T-helper 1 cell treated with Interleukin-12 subunit alpha and Interleukin-12 subunit beta and Interleukin-4 antibody, amounts not matched to agents 30 ng/mL and 1 ng/mL, for 36 hours (primary cell): ENCODE measurements around the gene FAM98A. TPM values are rescaled to one million over a fixed set of nuclear protein-coding genes. Genes with fewer than 3 reads are reported as not detected.

Source experiments
- intact Hi-C: fragments of 100-400 bp; cut with micrococcal nuclease; formaldehyde crosslinking; loops from one replicate; pipeline ENCODE4 v1.15.1; 2024
- total RNA-seq: library from RNA; stranded (reverse); gene quantifications from 2 replicates; pipeline ENCODE4 v1.2.3, GENCODE V29; 2022

The FAM98A gene
- total RNA-seq, 1 donor from 2014 or later = 38.2 TPM

- intact Hi-C loops = loop anchor here (1.0 to 5.0 kb wide), 12 partner anchors 15 to 1586 kb away; partner anchors contain the start of genes LTBP1, MEMO1, RASGRP3 and SLC30A6
These were observed 431 bp downstream of the FAM98A start for GRCh38 chr2:33598561-33599174.

DNA sequence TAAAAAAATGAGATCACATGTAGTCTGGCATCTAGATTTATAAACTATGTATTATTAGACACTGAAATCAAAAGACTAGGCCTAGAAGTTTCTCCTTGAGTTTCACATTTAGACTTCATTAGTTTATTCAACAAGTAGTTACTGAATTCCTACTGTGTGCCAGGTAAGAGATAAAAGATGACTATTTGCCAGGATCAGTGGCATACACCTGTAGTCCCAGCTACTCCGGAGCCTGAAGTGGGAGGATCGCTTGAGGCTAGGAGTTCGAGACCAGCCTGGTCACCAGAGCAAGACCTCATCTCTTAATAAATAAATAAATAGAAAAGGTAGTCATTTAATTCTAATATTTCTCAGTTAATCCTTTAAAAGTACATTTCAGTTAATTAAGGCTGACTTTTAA lies 2.1 kb downstream of the FAM98A start:
- intact Hi-C loops = loop anchor here (5.0 kb wide), 3 partner anchors 275 to 1585 kb away; partner anchors contain the start of gene MEMO1

GRCh38 chr2:33595385-33595784 lies 3.7 kb downstream of the FAM98A start:
- intact Hi-C loops = loop anchor here (5.0 kb wide), 3 partner anchors 273 to 1583 kb away; partner anchors contain the start of gene MEMO1

DNA sequence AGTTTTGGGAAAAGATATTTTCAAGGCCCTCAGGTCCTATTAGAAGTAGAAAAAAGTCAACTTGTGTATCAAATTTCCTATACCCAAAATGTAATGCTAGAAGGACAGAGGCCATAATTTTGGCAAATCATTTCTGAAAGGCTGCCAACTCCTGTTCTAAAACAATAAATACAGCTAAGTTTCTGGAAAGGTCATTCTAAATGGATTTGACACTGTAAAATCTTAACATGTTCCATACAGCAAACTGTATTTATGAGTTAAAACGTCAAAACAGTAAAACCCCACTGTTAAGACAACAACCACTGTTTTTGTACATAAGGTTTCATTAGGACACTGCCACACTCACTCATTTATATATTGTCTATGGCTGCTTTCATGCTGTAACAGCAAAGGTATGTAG lies 9.7 kb downstream of the FAM98A start:
- intact Hi-C loops = loop anchor here (10.0 kb wide), 1 partner anchor 555 kb away; no protein-coding TSS in a partner anchor

DNA sequence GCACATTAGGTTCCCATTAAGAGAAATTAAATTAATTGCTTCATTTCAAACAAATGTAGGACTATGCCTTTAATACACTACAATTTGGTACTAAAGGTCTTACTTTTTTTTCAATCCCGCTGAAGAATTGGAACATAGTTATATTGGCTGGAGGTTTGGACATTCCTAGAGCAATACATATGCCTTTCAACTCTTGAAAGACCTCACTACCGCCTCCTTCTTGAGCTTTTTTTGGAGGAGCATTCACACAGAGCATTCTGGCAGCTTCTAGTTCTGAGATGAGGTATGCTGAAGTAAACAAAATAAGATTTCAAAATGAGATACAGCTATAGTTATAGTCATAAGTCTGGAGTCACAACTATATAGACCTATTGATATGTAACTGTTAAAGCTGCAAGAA lies 10.9 kb downstream of the FAM98A start:
- intact Hi-C loops = loop anchor here (10.0 kb wide), 1 partner anchor 553 kb away; no protein-coding TSS in a partner anchor

GRCh38 chr2:33586766-33587165 lies 12.3 kb downstream of the FAM98A start:
- intact Hi-C loops = loop anchor here (10.0 kb wide), 1 partner anchor 552 kb away; no protein-coding TSS in a partner anchor

- intact Hi-C loops = loop anchor here (1.0 to 10.0 kb wide), 13 partner anchors 16 to 1029 kb away; partner anchors contain the start of genes FAM98A, LTBP1 and TTC27
These were observed 15.7 kb downstream of the FAM98A start for GRCh38 chr2:33583194-33583938.

GRCh38 chr2:33581872-33582271 lies 17.2 kb downstream of the FAM98A start:
- intact Hi-C loops = loop anchor here (2.0 to 10.0 kb wide), 5 partner anchors 185 to 955 kb away; partner anchors contain the start of genes LTBP1 and TTC27

GRCh38 chr2:33579227-33579626 lies 19.9 kb downstream of the FAM98A start:
- intact Hi-C loops = no loop called here

GRCh38 chr2:33577668-33578067 lies 21.4 kb downstream of the FAM98A start:
- intact Hi-C loops = no loop called here

DNA sequence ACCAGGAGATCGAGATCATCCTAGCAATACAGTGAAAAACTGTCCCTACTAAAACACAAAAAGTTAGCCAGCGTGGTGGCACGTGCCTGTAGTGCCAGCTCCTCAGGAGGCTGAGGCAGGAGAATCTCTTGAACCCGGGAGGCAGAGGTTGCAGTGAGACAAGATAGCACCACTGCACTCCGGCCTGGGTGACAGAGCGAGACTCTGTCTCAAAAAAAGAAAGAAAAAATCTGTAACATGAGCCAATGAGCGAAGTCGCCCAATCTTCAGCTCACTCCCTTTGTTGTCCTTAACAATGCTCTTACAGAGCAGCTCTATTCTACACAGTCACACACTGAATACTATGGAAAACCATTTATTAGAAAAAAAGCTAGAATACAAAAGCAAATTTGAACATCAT lies 22.0 kb downstream of the FAM98A start:
- intact Hi-C loops = no loop called here

DNA sequence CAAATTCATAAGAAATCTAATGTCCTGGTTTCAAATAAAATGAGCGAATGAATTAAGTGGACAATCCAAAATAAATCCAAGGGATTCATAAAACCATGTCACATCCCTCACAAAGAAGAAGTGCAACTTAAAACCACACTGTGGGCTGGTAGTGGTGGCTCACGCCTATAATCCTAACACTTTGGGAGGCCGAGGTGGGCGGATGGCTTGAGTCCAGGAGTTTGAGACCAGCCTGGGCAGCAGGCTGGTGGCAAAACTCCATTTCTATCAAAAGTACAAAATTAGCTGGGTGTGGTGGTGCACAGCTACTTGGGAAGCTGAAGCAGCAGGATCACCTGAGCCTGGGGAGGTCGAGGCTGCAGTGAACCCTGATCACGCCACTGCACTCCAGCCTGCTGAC lies 25.4 kb downstream of the FAM98A start:
- intact Hi-C loops = no loop called here

- intact Hi-C loops = no loop called here
These were observed 28.4 kb downstream of the FAM98A start for GRCh38 chr2:33570681-33571080.

- intact Hi-C loops = no loop called here
These were observed 37.2 kb downstream of the FAM98A start for GRCh38 chr2:33561872-33562271.

DNA sequence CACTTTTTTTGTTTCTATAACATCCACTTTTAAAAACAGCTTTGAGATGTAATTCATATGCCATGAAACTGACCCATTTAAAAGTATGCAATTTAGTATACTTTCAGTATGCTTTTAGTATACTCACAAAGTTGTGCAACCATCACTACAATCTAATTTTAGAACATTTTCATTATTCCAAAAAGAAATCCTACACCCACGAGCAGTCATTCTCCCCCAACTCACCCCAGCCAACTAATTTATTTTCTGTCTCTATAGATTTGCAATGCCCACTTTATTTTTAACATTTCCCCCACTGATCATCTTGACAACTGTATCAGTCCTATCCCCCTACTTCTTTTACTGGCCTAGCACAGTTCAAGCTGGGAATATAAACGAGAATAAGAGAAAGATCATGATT lies 39.1 kb downstream of the FAM98A start:
- intact Hi-C loops = no loop called here

DNA sequence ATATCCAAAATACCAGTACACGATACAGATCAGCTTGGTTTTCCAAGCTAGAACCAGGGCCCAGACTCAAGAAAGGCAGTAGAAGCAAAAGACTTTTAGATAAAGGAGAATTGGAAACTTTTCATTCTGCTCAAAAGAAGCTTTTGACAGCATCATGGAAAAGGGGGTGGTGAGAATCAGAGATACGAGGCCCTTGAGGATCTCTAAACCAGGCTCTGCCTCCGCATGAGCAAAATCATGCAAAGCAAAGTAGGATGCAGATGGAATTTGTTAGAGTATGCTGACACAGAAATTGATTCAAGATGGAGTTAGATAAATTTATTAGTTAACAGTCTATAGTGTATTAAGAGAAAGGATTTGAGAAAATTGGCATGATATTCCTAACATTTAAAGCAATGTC lies 39.8 kb downstream of the FAM98A start:
- intact Hi-C loops = no loop called here

DNA sequence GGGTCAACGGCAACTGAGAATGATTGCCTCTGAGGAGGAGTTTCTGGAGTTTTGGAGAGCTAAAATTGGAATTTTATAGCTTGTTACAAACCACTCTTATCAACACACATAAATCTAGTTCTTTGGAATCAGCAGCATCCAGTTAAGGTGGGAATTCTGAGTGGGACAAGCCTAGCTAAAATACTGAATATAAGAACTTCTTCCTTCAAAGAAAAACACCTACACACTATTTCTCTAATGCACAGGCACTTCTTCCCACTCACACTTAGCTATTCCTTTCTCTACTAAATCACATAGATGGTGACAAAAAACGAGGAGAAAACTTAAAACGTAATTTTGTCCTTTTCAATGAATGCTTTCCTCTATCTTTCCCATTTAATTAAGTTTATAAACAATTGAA lies 43.4 kb downstream of the FAM98A start:
- intact Hi-C loops = no loop called here

- intact Hi-C loops = no loop called here
These were observed 46.2 kb downstream of the FAM98A start for GRCh38 chr2:33552758-33553461.

DNA sequence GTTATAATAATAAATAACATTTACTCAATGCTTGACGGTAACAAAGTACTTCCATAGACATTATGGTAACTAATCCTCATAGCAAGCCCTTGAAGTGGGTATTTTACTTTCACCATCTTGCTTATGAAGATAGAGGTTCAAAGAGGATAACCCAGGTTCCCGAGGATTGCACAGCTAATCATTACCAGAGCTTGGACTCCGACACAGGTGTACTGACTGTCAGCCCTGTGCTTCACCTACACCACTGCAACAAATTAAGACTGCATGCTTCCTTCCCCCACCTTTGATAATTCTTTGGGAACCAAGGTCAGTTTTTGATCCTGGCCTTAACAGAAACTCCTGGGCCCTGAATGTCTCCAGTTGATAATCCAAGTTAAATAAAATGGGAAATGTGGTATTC lies 48.9 kb downstream of the FAM98A start:
- intact Hi-C loops = no loop called here

DNA sequence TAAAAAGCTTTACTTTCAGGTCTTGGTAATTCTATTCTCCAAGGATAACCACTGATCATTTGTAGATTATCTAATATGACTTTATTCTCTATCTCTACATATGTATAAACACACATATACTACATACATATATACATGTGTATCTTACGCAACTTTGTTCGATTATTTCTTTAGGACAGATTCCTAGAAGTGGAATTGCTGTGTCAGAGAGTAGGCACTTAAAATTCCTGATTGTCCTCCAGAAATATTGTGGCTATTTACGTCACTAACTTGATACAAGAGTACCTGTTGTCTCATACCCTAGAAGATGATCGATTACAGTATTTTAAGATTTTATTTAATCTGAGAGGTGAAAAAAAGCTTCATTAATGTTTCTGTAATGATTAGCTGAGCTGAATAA lies 57.9 kb downstream of the FAM98A start:
- intact Hi-C loops = no loop called here

- intact Hi-C loops = no loop called here
These were observed 63.7 kb downstream of the FAM98A start for GRCh38 chr2:33535421-33535820.
